Measurements from ENCODE around the gene AHCYL2.

- TF ChIP-seq, protein P1, sequence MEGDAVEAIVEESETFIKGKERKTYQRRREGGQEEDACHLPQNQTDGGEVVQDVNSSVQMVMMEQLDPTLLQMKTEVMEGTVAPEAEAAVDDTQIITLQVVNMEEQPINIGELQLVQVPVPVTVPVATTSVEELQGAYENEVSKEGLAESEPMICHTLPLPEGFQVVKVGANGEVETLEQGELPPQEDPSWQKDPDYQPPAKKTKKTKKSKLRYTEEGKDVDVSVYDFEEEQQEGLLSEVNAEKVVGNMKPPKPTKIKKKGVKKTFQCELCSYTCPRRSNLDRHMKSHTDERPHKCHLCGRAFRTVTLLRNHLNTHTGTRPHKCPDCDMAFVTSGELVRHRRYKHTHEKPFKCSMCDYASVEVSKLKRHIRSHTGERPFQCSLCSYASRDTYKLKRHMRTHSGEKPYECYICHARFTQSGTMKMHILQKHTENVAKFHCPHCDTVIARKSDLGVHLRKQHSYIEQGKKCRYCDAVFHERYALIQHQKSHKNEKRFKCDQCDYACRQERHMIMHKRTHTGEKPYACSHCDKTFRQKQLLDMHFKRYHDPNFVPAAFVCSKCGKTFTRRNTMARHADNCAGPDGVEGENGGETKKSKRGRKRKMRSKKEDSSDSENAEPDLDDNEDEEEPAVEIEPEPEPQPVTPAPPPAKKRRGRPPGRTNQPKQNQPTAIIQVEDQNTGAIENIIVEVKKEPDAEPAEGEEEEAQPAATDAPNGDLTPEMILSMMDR (IDR thresholded peaks at IDR 0.05; ENCODE audit: low read depth, low read length, missing input control), result no peak
- no peak for TF ChIP-seq YY1 (IDR thresholded peaks at IDR 0.05)
Measured at GRCh38 chr7:129376778-129377700, 152.2 kb downstream of the AHCYL2 start.
